PC-3 (cell line): ENCODE results near the gene ACKR2. TPM values are rescaled to one million over a fixed set of nuclear protein-coding genes. Genes with fewer than 3 reads are reported as not detected.
A peak's percentile ranks its signal among the peaks of the same experiment; 100 is the strongest.

ENCODE experiments used
- ATAC-seq: fragments of 200-7000 bp; cut with Tn5 transposase; 2 replicates; pipeline ENCODE4 v1.9.1; 2020; ENCODE audit warnings: mild to moderate bottlenecking, moderate library complexity
- BruUV-seq: library from RNA; stranded (reverse); fragments of 400-500 nt; replicated peaks from 2 replicates; lab custom pipeline; 2021; lab: Mats Ljungman, UMichigan
- CTCF ChIA-PET: fragments of 300-600 bp; sonication (Branson Sonifier 250); formaldehyde crosslinking; loops from one replicate; lab custom pipeline; 2022; ENCODE audit warnings: antibody characterized with exemption; lab: Charles Lee
- POLR2A ChIA-PET: fragments of 300-600 bp; sonication (Branson Sonifier 250); formaldehyde crosslinking; loops from one replicate; lab custom pipeline; 2022; ENCODE audit warnings: antibody characterized with exemption; ENCODE audit not compliant: unreplicated experiment; lab: Charles Lee
- DNase-seq: peaks from one replicate; pipeline ENCODE4 v3.0.0-alpha.2; 2015
- H2AFZ ChIP-seq: fragments of 300-600 bp; sonication (generic); 2 replicates; pipeline ENCODE4 v1.6.0; 2016; ENCODE audit warnings: antibody characterized with exemption, low read length
- H3F3A ChIP-seq: fragments of 300-600 bp; sonication (generic); one replicate; pipeline ENCODE4 v1.6.0; 2017; ENCODE audit warnings: antibody characterized with exemption, low read length, control low read depth, mild to moderate bottlenecking; ENCODE audit not compliant: unreplicated experiment
- H3K27ac ChIP-seq: fragments of 300-600 bp; sonication (generic); 2 replicates; pipeline ENCODE4 v1.5.1; 2016; ENCODE audit warnings: mild to moderate bottlenecking, low read length
- H3K27me3 ChIP-seq: fragments of 300-600 bp; sonication (generic); 2 replicates; pipeline ENCODE4 v1.6.1; 2016; ENCODE audit warnings: low read length, mixed read lengths
- H3K36me3 ChIP-seq: fragments of 300-600 bp; sonication (generic); 2 replicates; pipeline ENCODE4 v1.6.1; 2016; ENCODE audit warnings: low read depth, mixed run types, low read length, mixed read lengths
- H3K4me1 ChIP-seq: fragments of 300-600 bp; sonication (generic); 2 replicates; pipeline ENCODE4 v1.5.1; 2016; ENCODE audit warnings: low read length; ENCODE audit not compliant: insufficient read depth
- H3K4me2 ChIP-seq: fragments of 300-600 bp; sonication (generic); 2 replicates; pipeline ENCODE4 v1.6.0; 2016; ENCODE audit warnings: low read length
- H3K4me3 ChIP-seq: fragments of 300-600 bp; sonication (generic); 2 replicates; pipeline ENCODE4 v1.5.1; 2016; ENCODE audit warnings: mild to moderate bottlenecking, low read length, mixed read lengths
- H3K79me2 ChIP-seq: fragments of 300-600 bp; sonication (generic); 2 replicates; pipeline ENCODE4 v1.6.1; 2017; ENCODE audit warnings: low read length, mixed read lengths
- H3K9ac ChIP-seq: fragments of 300-600 bp; sonication (generic); 2 replicates; pipeline ENCODE4 v1.6.0; 2016; ENCODE audit warnings: mild to moderate bottlenecking, low read length
- H3K9me2 ChIP-seq: fragments of 300-600 bp; sonication (generic); replicated peaks from 2 replicates; pipeline ENCODE4 v1.6.1; 2016; ENCODE audit warnings: mixed run types, low read length, mixed read lengths
- H3K9me3 ChIP-seq: fragments of 300-600 bp; sonication (generic); 2 replicates; pipeline ENCODE4 v1.6.1; 2016; ENCODE audit warnings: low read length, mixed read lengths
- H4K20me1 ChIP-seq: fragments of 300-600 bp; sonication (generic); 2 replicates; pipeline ENCODE4 v1.6.1; 2016; ENCODE audit warnings: low read length, mixed read lengths
- EZH2 ChIP-seq: fragments of 300-600 bp; sonication (generic); IDR thresholded peaks from one replicate; pipeline ENCODE4 v1.6.1; 2017; ENCODE audit warnings: antibody characterized with exemption, mild to moderate bottlenecking, low read length; ENCODE audit not compliant: unreplicated experiment
- EZH2phosphoT487 ChIP-seq: fragments of 300-600 bp; sonication (generic); IDR thresholded peaks from 2 replicates; pipeline ENCODE4 v1.6.1; 2018; ENCODE audit warnings: mild to moderate bottlenecking, antibody characterized with exemption, low read length, borderline replicate concordance
- intact Hi-C: fragments of 100-400 bp; cut with micrococcal nuclease; formaldehyde crosslinking; loops from 2 replicates; pipeline ENCODE4 v1.9.0; 2023
- total RNA-seq: library from RNA; depleted of rRNA; stranded (reverse); fragments of >200 nt; gene quantifications from 2 replicates; pipeline ENCODE4 v1.2.3, GENCODE V29; 2014
- TF ChIP-seq, protein P1 (sequence below): fragments of 300-600 bp; sonication (generic); conservative IDR thresholded peaks from 2 replicates; pipeline ENCODE4 v1.5.1; 2017; ENCODE audit warnings: antibody characterized with exemption, low read depth, mild to moderate bottlenecking, low read length

The ACKR2 gene
- total RNA-seq, 1 experiment from 2014 or later = 3.9 TPM

DNA sequence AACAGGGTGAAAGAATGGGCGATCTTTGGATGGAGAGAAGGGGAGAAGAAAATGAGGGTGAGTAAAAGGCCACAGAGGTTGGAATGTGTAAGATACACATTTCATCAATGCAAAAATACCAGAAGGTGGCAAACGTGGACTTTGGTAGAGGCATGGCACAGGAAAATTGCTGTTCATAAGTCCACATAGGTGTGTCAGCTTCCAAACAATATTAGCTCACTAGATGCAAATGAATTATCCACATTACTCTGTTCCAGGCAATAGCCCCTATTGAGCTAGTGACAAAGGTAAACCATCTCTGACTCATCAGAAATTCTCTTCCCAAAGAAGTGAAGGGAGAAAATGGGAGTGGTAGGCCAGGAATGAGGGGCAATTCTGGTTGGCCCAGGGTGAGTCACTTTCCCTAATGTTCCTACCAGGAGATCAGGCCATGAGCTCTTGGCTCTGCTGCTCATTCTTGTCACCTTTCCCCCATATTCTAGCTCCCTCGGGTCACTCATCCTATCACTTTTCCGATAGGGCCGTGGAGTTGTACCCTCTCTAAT lies 19.9 kb downstream of the ACKR2 start:
- Histone ChIP-seq H3K27me3 (no peaks in the 10 kb centered on the region), H4K20me1 (no peaks in the 10 kb centered on the region), H3K9ac (peak overlapping the region; percentile 81), H3K9me3 (no peaks in the 10 kb centered on the region), H3K27ac (peak overlapping the region; percentile 100), H3K4me2 (peak overlapping the region; percentile 71), H3K36me3 (no peaks in the 10 kb centered on the region), H3K79me2 (no peaks in the 10 kb centered on the region), H3K4me3 (peak overlapping the region; percentile 36; the same call in 1 of the 2 replicates), H3F3A (peaks cover 9% of the 10 kb centered on the region), H2AFZ (no peak overlapping the region), H3K9me2 (no peaks in the 10 kb centered on the region), H3K4me1 (peaks cover 53% of the 10 kb centered on the region)
- no TSS peak for BruUV-seq
- intact Hi-C loops = loop anchor here (1.0 to 10.0 kb wide), 5 partner anchors 9 to 674 kb away; partner anchors contain the start of genes HIGD1A, SS18L2 and ZBTB47
- ATAC-seq = peak; percentile 75
- ChIA-PET CTCF (interaction anchor here (0.6 to 1.2 kb wide), 10 partner anchors 9 to 333 kb away, joined by 3 to 12 read pairs (median 4); no protein-coding TSS in a partner anchor), POLR2A (interaction anchor here (0.6 to 1.2 kb wide), 7 partner anchors 9 to 1057 kb away, joined by 3 to 13 read pairs (median 4); partner anchors contain the start of gene HIGD1A)
- peak; percentile 98 for DNase-seq
- TF ChIP-seq, protein P1, sequence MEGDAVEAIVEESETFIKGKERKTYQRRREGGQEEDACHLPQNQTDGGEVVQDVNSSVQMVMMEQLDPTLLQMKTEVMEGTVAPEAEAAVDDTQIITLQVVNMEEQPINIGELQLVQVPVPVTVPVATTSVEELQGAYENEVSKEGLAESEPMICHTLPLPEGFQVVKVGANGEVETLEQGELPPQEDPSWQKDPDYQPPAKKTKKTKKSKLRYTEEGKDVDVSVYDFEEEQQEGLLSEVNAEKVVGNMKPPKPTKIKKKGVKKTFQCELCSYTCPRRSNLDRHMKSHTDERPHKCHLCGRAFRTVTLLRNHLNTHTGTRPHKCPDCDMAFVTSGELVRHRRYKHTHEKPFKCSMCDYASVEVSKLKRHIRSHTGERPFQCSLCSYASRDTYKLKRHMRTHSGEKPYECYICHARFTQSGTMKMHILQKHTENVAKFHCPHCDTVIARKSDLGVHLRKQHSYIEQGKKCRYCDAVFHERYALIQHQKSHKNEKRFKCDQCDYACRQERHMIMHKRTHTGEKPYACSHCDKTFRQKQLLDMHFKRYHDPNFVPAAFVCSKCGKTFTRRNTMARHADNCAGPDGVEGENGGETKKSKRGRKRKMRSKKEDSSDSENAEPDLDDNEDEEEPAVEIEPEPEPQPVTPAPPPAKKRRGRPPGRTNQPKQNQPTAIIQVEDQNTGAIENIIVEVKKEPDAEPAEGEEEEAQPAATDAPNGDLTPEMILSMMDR = no peak
- TF ChIP-seq EZH2phosphoT487 = no peak
- TF ChIP-seq EZH2 = no peak

DNA sequence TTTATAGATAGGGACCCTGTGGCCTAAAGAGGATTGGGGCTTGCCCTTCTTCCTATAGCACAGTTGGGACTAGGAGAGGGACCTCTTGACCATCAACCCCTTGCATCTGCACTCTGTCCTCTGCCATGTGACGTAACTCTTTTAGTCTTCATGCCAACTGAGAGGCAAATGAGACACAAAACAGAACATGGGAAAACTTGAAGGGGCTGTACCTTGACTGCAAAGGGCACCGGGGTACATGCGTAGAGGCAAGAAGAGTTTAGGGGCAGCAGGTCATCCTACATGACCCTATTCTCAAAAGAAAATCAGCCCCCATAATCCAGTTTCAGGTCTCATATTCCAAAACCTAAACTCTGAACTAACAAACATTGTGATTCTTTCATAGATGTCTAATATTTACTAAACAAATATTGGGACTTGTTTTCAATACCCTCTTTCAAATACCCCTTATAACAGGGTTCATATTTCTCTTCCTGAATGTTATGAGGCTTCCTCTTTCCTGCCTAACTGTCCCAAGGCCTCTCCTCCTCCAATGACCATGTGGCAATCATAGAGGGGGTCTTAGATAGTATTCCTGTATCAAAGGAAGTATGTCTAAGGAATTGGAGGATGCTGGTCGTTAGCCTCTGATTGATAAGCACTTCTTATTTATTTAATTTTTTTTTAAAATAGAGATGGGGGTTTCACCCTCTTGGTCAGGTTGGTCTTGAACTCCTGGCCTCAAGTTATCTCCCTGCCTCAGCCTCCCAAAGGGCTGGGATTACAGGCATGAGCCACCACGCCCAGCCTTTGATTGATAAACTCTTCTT lies 20.6 kb downstream of the ACKR2 start:
- H3K4me2 ChIP-seq = peak overlapping the region; percentile 71
- ChIA-PET POLR2A (interaction anchor here (0.6 to 1.2 kb wide), 7 partner anchors 11 to 1058 kb away, joined by 3 to 13 read pairs (median 4); partner anchors contain the start of gene HIGD1A), CTCF (interaction anchor here (0.6 to 2.0 kb wide), 17 partner anchors 10 to 580 kb away, joined by 3 to 20 read pairs (median 4); no protein-coding TSS in a partner anchor)
- peaks cover 9% of the 10 kb centered on the region for H3F3A ChIP-seq
- H3K4me3 ChIP-seq = 0 out of 2 replicates have a peak overlapping the region, but pooled peaks have one; percentile 8
- no peak for TF ChIP-seq EZH2
- TF ChIP-seq, protein P1 = no peak
- no peak for TF ChIP-seq EZH2phosphoT487
- DNase-seq (peak; percentile 33), ATAC-seq (peak; percentile 13)
- H2AFZ ChIP-seq = no peak overlapping the region
- H4K20me1 ChIP-seq = no peaks in the 10 kb centered on the region
- no TSS peak for BruUV-seq
- no peaks in the 10 kb centered on the region for H3K36me3 ChIP-seq
- no peaks in the 10 kb centered on the region for H3K79me2 ChIP-seq
- no peaks in the 10 kb centered on the region for H3K27me3 ChIP-seq
- intact Hi-C loops = loop anchor here (1.0 to 10.0 kb wide), 7 partner anchors 10 to 675 kb away; partner anchors contain the start of genes HIGD1A, SS18L2 and ZBTB47
- no peaks in the 10 kb centered on the region for H3K9me3 ChIP-seq
- H3K9me2 ChIP-seq = no peaks in the 10 kb centered on the region
- peak overlapping the region; percentile 100 for H3K27ac ChIP-seq
- peaks cover 53% of the 10 kb centered on the region for H3K4me1 ChIP-seq
- peak overlapping the region; percentile 79 for H3K9ac ChIP-seq
